H9 (cell line): Measurements from ENCODE around the gene CETN3. TPM values are rescaled to one million over a fixed set of nuclear protein-coding genes. Genes with fewer than 3 reads are reported as not detected.

Experiments
- DNase-seq: peaks from one replicate; pipeline ENCODE4 v3.0.0-alpha.2; 2017
- H2AFZ ChIP-seq: one replicate; pipeline ENCODE4 v1.6.1; 2013; ENCODE audit warnings: mild to moderate bottlenecking, low read length, control low read depth, moderate library complexity
- H2AK5ac ChIP-seq: 2 replicates; pipeline ENCODE4 v1.6.1; 2013; ENCODE audit warnings: low read length, control low read depth, mixed read lengths; ENCODE audit not compliant: insufficient read length
- H2BK120ac ChIP-seq: one replicate; pipeline ENCODE4 v1.6.1; 2013; ENCODE audit warnings: low read depth, mild to moderate bottlenecking, low read length, control low read depth, inconsistent platforms; ENCODE audit not compliant: poor library complexity, severe bottlenecking
- H2BK12ac ChIP-seq: 2 replicates; pipeline ENCODE4 v1.6.1; 2013; ENCODE audit warnings: low read length, control low read depth, mixed read lengths, low read depth; ENCODE audit not compliant: insufficient read length
- H2BK15ac ChIP-seq: 2 replicates; pipeline ENCODE4 v1.6.1; 2013; ENCODE audit warnings: low read depth, low read length, control low read depth
- H2BK20ac ChIP-seq: one replicate; pipeline ENCODE4 v1.6.1; 2013; ENCODE audit warnings: low read depth, mild to moderate bottlenecking, low read length, control low read depth, inconsistent platforms; ENCODE audit not compliant: poor library complexity, severe bottlenecking
- H2BK5ac ChIP-seq: 2 replicates; pipeline ENCODE4 v1.6.1; 2013; ENCODE audit warnings: low read length, control low read depth, mixed read lengths; ENCODE audit not compliant: insufficient read length
- H3K14ac ChIP-seq: 2 replicates; pipeline ENCODE4 v1.6.1; 2013; ENCODE audit warnings: low read length, control low read depth; ENCODE audit not compliant: insufficient read depth
- H3K18ac ChIP-seq: 2 replicates; pipeline ENCODE4 v1.6.1; 2013; ENCODE audit warnings: low read depth, mild to moderate bottlenecking, mixed read lengths, low read length, control low read depth; ENCODE audit not compliant: insufficient read length
- H3K23ac ChIP-seq: 2 replicates; pipeline ENCODE4 v1.6.1; 2013; ENCODE audit warnings: low read length, control low read depth, mixed read lengths, low read depth; ENCODE audit not compliant: insufficient read length
- H3K23me2 ChIP-seq: 2 replicates; pipeline ENCODE4 v1.6.1; 2013; ENCODE audit warnings: low read depth, mild to moderate bottlenecking, mixed read lengths, low read length, control low read depth; ENCODE audit not compliant: insufficient read length, poor library complexity, severe bottlenecking
- H3K27ac ChIP-seq: 2 replicates; pipeline ENCODE4 v1.5.1; 2013; ENCODE audit warnings: low read length, control low read depth, mixed read lengths, low read depth; ENCODE audit not compliant: insufficient read length
- H3K27me3 ChIP-seq: 2 replicates; pipeline ENCODE4 v1.6.1; 2013; ENCODE audit warnings: low read length, control low read depth, inconsistent platforms; ENCODE audit not compliant: insufficient read depth
- H3K4ac ChIP-seq: 2 replicates; pipeline ENCODE4 v1.6.1; 2013; ENCODE audit warnings: low read depth, mild to moderate bottlenecking, control low read depth, inconsistent platforms, low read length, moderate library complexity
- H3K4me1 ChIP-seq: 2 replicates; pipeline ENCODE4 v1.6.1; 2013; ENCODE audit warnings: low read length, control low read depth, inconsistent platforms; ENCODE audit not compliant: insufficient read depth
- H3K4me2 ChIP-seq: 2 replicates; pipeline ENCODE4 v1.6.1; 2013; ENCODE audit warnings: low read length, control low read depth, mixed read lengths; ENCODE audit not compliant: insufficient read length, insufficient read depth
- H3K56ac ChIP-seq: 2 replicates; pipeline ENCODE4 v1.6.1; 2013; ENCODE audit warnings: low read depth, mild to moderate bottlenecking, mixed read lengths, low read length, control low read depth; ENCODE audit not compliant: insufficient read length
- H3K79me1 ChIP-seq: 2 replicates; pipeline ENCODE4 v1.6.1; 2013; ENCODE audit warnings: low read depth, mild to moderate bottlenecking, moderate library complexity, low read length, control low read depth, inconsistent platforms; ENCODE audit not compliant: insufficient read depth, poor library complexity, severe bottlenecking
- H3K79me2 ChIP-seq: 2 replicates; pipeline ENCODE4 v1.6.1; 2013; ENCODE audit warnings: low read length, control low read depth, inconsistent platforms; ENCODE audit not compliant: insufficient read depth
- H3K9ac ChIP-seq: 2 replicates; pipeline ENCODE4 v1.6.1; 2013; ENCODE audit warnings: low read length, control low read depth, mixed read lengths; ENCODE audit not compliant: insufficient read length; ENCODE audit errors: extremely low read depth
- H3K9me3 ChIP-seq: one replicate; pipeline ENCODE4 v1.6.1; 2013; ENCODE audit warnings: low read depth, low read length, inconsistent platforms; ENCODE audit not compliant: control insufficient read depth
- H3T11ph ChIP-seq: one replicate; pipeline ENCODE4 v1.6.1; 2013; ENCODE audit warnings: mild to moderate bottlenecking, low read length, control low read depth, inconsistent platforms
- H4K20me1 ChIP-seq: one replicate; pipeline ENCODE4 v1.6.1; 2013; ENCODE audit not compliant: control insufficient read depth, insufficient read length, insufficient read depth
- H4K5ac ChIP-seq: 2 replicates; pipeline ENCODE4 v1.6.1; 2013; ENCODE audit warnings: low read depth, mild to moderate bottlenecking, mixed read lengths, low read length, control low read depth; ENCODE audit not compliant: insufficient read length
- H4K8ac ChIP-seq: replicated peaks from 2 replicates; pipeline ENCODE4 v1.6.1; 2013; ENCODE audit warnings: low read length, control low read depth, mixed read lengths, low read depth; ENCODE audit not compliant: insufficient read length
- H4K91ac ChIP-seq: 2 replicates; pipeline ENCODE4 v1.6.1; 2013; ENCODE audit warnings: low read depth, mild to moderate bottlenecking, moderate library complexity, mixed read lengths, low read length, control low read depth; ENCODE audit not compliant: insufficient read length
- H3K27ac Mint-ChIP-seq, 3 experiments: 2 replicates in 2 of 3; 3 replicates in 1 of 3; pipeline ENCODE4 v1.8.0; 2020 to 2021; ENCODE audit warnings: mixed read lengths in 3 of 3, mild to moderate bottlenecking in 1 of 3, moderate library complexity in 1 of 3
- H3K27me3 Mint-ChIP-seq: 2 replicates; pipeline ENCODE4 v1.8.0; 2021; ENCODE audit warnings: low read depth, mild to moderate bottlenecking, moderate library complexity, mixed read lengths
- H3K36me3 Mint-ChIP-seq, 3 experiments: 2 replicates in 2 of 3; 3 replicates in 1 of 3; pipeline ENCODE4 v1.8.0; 2020 to 2021; ENCODE audit warnings: low read depth in 3 of 3, mixed read lengths in 3 of 3; ENCODE audit not compliant: insufficient read depth in 1 of 3
- H3K4me1 Mint-ChIP-seq, 2 experiments: 2 replicates each; pipeline ENCODE4 v1.8.0; 2020; ENCODE audit warnings: mixed read lengths in 2 of 2
- H3K4me3 Mint-ChIP-seq, 2 experiments: 2 replicates in 1 of 2; 3 replicates in 1 of 2; pipeline ENCODE4 v1.8.0; 2020 to 2021; ENCODE audit warnings: mild to moderate bottlenecking in 2 of 2, mixed read lengths in 2 of 2, moderate library complexity in 1 of 2
- H3K9me3 Mint-ChIP-seq, 2 experiments: 2 replicates in 1 of 2; 3 replicates in 1 of 2; pipeline ENCODE4 v1.8.0; 2020; ENCODE audit warnings: mild to moderate bottlenecking in 2 of 2, mixed read lengths in 2 of 2, moderate library complexity in 1 of 2
- WGBS: extraction: QIAGEN DNeasy Blood & Tissue Kit; methylation state at CpG from one replicate; pipeline ENCODE4 v1.1.7; 2013; ENCODE audit warnings: missing lambda C conversion rate, low lambda C conversion rate, mixed read lengths; ENCODE audit not compliant: insufficient read length; ENCODE audit errors: extremely low coverage; 5-methylcytosine and 5-hydroxymethylcytosine counted together
- total RNA-seq: library from RNA; stranded (reverse); gene quantifications from 2 replicates; pipeline ENCODE4 v1.2.1, GENCODE V29; 2021
- TF ChIP-seq, protein P1 (sequence below): fragments of 200-600 bp; sonication (generic); conservative IDR thresholded peaks from 3 replicates; pipeline ENCODE4 v1.8.0; 2021; ENCODE audit warnings: antibody characterized with exemption, mild to moderate bottlenecking

CETN3 gene
- total RNA-seq, 1 experiment from 2014 or later = 36.3 TPM

DNA sequence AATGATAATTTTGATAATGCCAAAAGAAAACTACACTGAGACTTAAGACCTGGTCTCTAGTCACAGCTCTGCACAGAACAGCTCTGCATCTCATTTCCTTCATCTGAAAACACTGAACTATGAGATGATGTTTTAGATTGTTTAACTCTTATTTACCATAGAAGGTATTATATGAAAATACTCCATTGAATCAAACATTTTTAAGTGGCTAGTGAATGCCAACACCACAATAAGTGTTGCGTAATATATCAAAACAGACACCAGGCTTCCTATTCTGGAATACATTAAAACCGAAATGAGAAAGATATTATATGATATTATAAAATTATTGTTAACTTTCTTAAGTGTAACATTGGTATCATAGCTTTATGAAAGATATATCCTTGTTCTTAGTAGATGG is 14.6 kb downstream of the CETN3 start:
- Histone ChIP-seq H3K79me2 (no peaks in the 10 kb centered on the region), H2AK5ac (no peak overlapping the region), H4K91ac (no peak overlapping the region), H2AFZ (no peak overlapping the region), H2BK15ac (no peak overlapping the region), H3K4ac (no peak overlapping the region), H4K5ac (no peak overlapping the region), H3T11ph (no peak overlapping the region), H3K23ac (no peak overlapping the region), H3K14ac (no peak overlapping the region), H3K23me2 (no peaks in the 10 kb centered on the region), H3K27me3 (no peaks in the 10 kb centered on the region), H4K8ac (no peak overlapping the region), H3K79me1 (no peaks in the 10 kb centered on the region), H3K56ac (no peak overlapping the region), H2BK12ac (no peak overlapping the region), H2BK5ac (no peak overlapping the region), H2BK120ac (no peak overlapping the region), H3K9ac (no peak overlapping the region), H2BK20ac (no peak overlapping the region), H3K9me3 (no peaks in the 10 kb centered on the region), H3K4me1 (0 out of 2 replicates have a peak, but pooled peaks cover 2% of the 10 kb centered on the region), H3K4me2 (no peak overlapping the region), H3K18ac (no peak overlapping the region), H4K20me1 (no peaks in the 10 kb centered on the region), H3K27ac (no peak overlapping the region)
- no peak overlapping the region for H3K4me3 Mint-ChIP-seq
- H3K27ac Mint-ChIP-seq = no peak overlapping the region
- TF ChIP-seq, protein P1, sequence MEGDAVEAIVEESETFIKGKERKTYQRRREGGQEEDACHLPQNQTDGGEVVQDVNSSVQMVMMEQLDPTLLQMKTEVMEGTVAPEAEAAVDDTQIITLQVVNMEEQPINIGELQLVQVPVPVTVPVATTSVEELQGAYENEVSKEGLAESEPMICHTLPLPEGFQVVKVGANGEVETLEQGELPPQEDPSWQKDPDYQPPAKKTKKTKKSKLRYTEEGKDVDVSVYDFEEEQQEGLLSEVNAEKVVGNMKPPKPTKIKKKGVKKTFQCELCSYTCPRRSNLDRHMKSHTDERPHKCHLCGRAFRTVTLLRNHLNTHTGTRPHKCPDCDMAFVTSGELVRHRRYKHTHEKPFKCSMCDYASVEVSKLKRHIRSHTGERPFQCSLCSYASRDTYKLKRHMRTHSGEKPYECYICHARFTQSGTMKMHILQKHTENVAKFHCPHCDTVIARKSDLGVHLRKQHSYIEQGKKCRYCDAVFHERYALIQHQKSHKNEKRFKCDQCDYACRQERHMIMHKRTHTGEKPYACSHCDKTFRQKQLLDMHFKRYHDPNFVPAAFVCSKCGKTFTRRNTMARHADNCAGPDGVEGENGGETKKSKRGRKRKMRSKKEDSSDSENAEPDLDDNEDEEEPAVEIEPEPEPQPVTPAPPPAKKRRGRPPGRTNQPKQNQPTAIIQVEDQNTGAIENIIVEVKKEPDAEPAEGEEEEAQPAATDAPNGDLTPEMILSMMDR = no peak
- H3K9me3 Mint-ChIP-seq = no peaks in the 10 kb centered on the region
- no peaks in the 10 kb centered on the region for H3K27me3 Mint-ChIP-seq
- no CpG with 5 or more reads among the region's 2 CpGs for WGBS
- peaks cover 11 to 16% of the 10 kb centered on the region in 2 experiments for H3K4me1 Mint-ChIP-seq
- DNase-seq = no peak
- peaks cover 9 to 35% (median 33%) of the 10 kb centered on the region in 3 experiments; a peak in 6 of 7 replicates for H3K36me3 Mint-ChIP-seq
